ENCODE data around the gene MAP4K3.
A peak's percentile ranks its signal among the peaks of the same experiment; 100 is the strongest.

Gene MAP4K3

GRCh38 chr2:39436592-39437521 is at the start of gene MAP4K3:
Gene MAP4K3, minus strand, starts transcription at chr2:39437285. Its CDS starts 298 bp downstream, at chr2:39436987.
- peak; percentile 89 for DNase-seq (ENCODE audit: extremely low spot score)
- no peak for TF ChIP-seq CTCF (IDR thresholded peaks at IDR 0.05; ENCODE audit: control extremely low read depth, extremely low read depth, low read depth, missing control alignments)
- ChIA-PET CTCF (interaction anchor here (0.7 to 1.9 kb wide), 6 partner anchors 9 to 60 kb away, joined by 3 to 5 read pairs (median 4); no protein-coding TSS in a partner anchor), POLR2A (no interaction called here)

DNA sequence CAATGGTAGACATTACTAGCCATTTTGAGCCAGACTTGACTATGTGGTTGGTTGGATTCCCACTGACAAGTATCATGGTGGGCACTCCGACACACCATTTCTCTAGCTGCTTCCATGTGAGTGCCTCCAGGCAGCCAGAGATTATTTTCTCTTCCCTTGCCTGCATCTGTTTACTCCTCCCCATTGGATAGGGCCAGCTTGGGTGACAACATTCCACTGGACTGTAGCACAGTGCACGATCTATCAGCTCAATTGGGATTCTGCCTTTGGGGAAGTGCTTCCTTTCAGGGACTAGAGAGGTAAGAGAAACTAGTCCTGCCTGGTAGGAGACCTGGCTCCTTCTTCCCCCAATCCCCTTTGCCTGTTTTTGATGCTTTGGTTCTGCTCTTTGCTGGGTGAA is 49.0 kb upstream of the MAP4K3 start:
- POLR2A ChIA-PET: no interaction called here
- TF ChIP-seq CTCF (IDR thresholded peaks at IDR 0.05; ENCODE audit: control extremely low read depth, extremely low read depth, low read depth, missing control alignments): no peak
- no peak for DNase-seq (ENCODE audit: extremely low spot score)
- CTCF ChIA-PET: interaction anchor here (0.7 kb wide), 1 partner anchor 9 kb away, joined by 3 read pairs; no protein-coding TSS in a partner anchor

DNA sequence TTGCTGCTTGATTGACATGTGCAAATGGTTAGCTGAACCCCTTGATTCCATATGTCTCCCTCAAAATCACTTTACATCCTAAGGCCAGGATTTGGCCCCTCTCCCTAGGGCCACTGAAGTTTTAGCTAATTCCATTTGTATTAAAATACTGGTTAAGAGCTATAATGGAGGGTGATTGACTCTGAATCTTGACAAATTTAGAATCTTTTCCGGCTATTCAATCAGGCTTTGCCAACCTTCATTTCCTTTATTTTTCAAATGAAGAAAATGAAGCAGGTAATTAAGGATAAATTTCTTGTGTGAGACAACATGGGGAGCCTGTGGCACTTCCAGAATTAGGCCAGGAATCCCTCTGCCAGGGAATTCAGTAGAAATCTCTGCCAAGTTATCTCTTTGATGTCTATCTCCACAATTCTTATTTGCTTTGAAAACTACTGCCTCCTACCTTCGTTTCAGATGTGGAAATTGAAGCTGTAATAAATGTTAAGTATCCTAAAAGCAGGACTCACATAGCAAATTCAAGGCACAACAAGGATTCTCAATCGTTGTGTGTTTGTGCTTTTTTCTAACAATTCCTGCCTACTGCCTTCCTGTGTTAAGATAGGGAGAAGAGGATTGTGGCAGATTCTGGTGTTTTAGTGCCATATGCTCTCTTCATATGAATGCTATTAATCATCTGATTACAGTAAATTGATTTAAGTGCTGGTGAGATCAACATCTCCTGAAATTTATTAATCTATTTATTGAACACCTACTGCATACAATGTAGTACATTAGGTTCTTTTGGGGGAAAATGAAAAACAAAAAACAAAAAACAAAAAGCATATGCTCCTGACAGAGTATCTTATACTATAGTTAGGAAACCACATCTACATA is 47.8 kb upstream of the MAP4K3 start:
- DNase-seq (ENCODE audit: extremely low spot score): no peak
- ChIA-PET CTCF (no interaction called here), POLR2A (no interaction called here)
- no peak for TF ChIP-seq CTCF (IDR thresholded peaks at IDR 0.05; ENCODE audit: control extremely low read depth, extremely low read depth, low read depth, missing control alignments)

GRCh38 chr2:39484206-39484605 is 47.1 kb upstream of the MAP4K3 start:
- CTCF ChIA-PET: no interaction called here
- POLR2A ChIA-PET: no interaction called here
- DNase-seq (ENCODE audit: extremely low spot score): no peak
- TF ChIP-seq CTCF (IDR thresholded peaks at IDR 0.05; ENCODE audit: control extremely low read depth, extremely low read depth, low read depth, missing control alignments): no peak

DNA sequence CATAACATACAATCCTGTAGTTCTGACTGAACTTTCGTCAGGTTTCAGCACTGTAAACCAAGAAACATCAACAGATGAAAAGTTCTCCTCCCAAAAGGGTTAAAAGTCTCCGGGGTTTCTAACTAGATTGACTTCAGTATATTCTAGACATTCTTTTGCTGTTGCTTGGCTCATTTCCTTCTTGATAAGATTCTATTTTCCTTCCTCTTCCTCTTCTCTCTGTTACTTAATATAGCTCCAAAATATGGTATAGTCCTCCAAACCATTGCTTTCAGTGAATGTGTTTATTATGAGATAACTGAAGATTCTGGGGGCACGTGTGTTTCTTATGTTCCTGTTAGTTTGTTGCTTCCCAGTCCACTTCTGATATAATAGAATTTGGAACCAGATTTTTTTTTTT is 46.4 kb upstream of the MAP4K3 start:
- POLR2A ChIA-PET: no interaction called here
- no peak for TF ChIP-seq CTCF (IDR thresholded peaks at IDR 0.05; ENCODE audit: control extremely low read depth, extremely low read depth, low read depth, missing control alignments)
- DNase-seq (ENCODE audit: extremely low spot score): no peak
- CTCF ChIA-PET: no interaction called here

- TF ChIP-seq CTCF (IDR thresholded peaks at IDR 0.05; ENCODE audit: control extremely low read depth, extremely low read depth, low read depth, missing control alignments): no peak
- no peak for DNase-seq (ENCODE audit: extremely low spot score)
- ChIA-PET POLR2A (no interaction called here), CTCF (no interaction called here)
Measured at GRCh38 chr2:39481611-39482010, 44.5 kb upstream of the MAP4K3 start.

Data from GM10248 (cell line).